ENCODE results near the gene KRTAP2-3.
"Not testable (repeated sequence)": the region's sequence is repeated elsewhere in the genome, so short reads cannot be mapped to it uniquely, and the experiment has no call there.

The KRTAP2-3 gene

DNA sequence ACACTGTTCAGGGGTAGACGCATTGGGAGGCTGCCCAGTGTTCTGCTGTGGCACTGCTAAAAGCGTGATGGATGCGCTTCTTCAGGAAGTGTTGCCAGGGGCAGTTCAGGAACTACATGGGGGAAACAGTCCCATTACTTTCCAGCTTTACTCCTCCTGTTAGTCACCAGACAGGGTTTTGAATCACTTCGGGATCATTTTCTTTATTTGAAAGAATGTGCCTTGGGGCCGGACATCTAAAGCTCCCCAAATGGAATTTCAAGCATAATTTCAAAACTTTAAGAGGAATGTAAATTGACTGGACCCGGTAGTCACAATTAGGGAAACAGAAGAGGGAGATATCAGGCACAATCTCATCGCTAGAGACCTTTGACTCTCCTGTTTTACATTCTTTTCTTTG lies 11.5 kb downstream of the KRTAP2-3 start:
- Histone ChIP-seq H3K27me3 (ENCODE audit: control insufficient read depth, insufficient read depth, low read length) (no peaks in the 10 kb centered on the region), H3K9ac (ENCODE audit: low read length) (no peak overlapping the region), H3K9me3 (ENCODE audit: control insufficient read depth, low read depth, low read length) (no peaks in the 10 kb centered on the region), H3K4me3 (ENCODE audit: low read length) (no peak overlapping the region), H3K27ac (ENCODE audit: low read length) (no peak overlapping the region), H3K4me1 (ENCODE audit: control insufficient read depth, low read depth, low read length) (peaks cover 3% of the 10 kb centered on the region), H3K36me3 (ENCODE audit: control insufficient read depth, low read depth, low read length) (no peaks in the 10 kb centered on the region)

- not testable (repeated sequence) for H3K27me3 ChIP-seq (ENCODE audit: control insufficient read depth, insufficient read depth, low read length); H3K36me3 ChIP-seq (ENCODE audit: control insufficient read depth, low read depth, low read length); H3K9ac ChIP-seq (ENCODE audit: low read length); H3K4me3 ChIP-seq (ENCODE audit: low read length); H3K9me3 ChIP-seq (ENCODE audit: control insufficient read depth, low read depth, low read length); H3K4me1 ChIP-seq (ENCODE audit: control insufficient read depth, low read depth, low read length); H3K27ac ChIP-seq (ENCODE audit: low read length)
Observed at GRCh38 chr17:41046735-41047465, 13.0 kb downstream of the KRTAP2-3 start, which contains the start of gene KRTAP2-1. Gene KRTAP2-1 (minus strand): TSS chr17:41047316. CDS start chr17:41047267, 49 bp downstream.

DNA sequence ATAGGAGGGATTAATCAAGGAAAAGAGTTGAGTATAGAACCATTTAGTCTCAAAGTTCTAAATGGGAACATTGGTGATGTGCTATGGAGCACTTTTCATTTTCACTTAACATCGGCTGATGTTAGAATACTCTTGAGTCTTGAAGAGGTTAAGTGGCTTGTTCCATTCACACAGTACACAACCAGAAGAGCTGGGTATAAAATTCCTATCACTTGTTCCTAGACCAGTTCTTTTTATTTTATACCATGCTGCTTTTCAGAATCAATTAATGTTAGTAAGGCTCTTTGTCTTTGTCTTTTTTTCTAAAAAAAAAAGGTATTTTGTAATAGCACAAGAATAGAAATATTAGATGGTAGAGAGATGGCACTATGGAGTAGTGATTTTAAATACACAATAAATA lies 17.0 kb downstream of the KRTAP2-3 start:
- no peak overlapping the region for H3K9ac ChIP-seq (ENCODE audit: low read length)
- H3K4me3 ChIP-seq (ENCODE audit: low read length) = no peak overlapping the region
- no peaks in the 10 kb centered on the region for H3K36me3 ChIP-seq (ENCODE audit: control insufficient read depth, low read depth, low read length)
- H3K27ac ChIP-seq (ENCODE audit: low read length) = no peak overlapping the region
- peaks cover 10% of the 10 kb centered on the region for H3K4me1 ChIP-seq (ENCODE audit: control insufficient read depth, low read depth, low read length)
- H3K9me3 ChIP-seq (ENCODE audit: control insufficient read depth, low read depth, low read length) = no peaks in the 10 kb centered on the region
- H3K27me3 ChIP-seq (ENCODE audit: control insufficient read depth, insufficient read depth, low read length) = no peaks in the 10 kb centered on the region

DNA sequence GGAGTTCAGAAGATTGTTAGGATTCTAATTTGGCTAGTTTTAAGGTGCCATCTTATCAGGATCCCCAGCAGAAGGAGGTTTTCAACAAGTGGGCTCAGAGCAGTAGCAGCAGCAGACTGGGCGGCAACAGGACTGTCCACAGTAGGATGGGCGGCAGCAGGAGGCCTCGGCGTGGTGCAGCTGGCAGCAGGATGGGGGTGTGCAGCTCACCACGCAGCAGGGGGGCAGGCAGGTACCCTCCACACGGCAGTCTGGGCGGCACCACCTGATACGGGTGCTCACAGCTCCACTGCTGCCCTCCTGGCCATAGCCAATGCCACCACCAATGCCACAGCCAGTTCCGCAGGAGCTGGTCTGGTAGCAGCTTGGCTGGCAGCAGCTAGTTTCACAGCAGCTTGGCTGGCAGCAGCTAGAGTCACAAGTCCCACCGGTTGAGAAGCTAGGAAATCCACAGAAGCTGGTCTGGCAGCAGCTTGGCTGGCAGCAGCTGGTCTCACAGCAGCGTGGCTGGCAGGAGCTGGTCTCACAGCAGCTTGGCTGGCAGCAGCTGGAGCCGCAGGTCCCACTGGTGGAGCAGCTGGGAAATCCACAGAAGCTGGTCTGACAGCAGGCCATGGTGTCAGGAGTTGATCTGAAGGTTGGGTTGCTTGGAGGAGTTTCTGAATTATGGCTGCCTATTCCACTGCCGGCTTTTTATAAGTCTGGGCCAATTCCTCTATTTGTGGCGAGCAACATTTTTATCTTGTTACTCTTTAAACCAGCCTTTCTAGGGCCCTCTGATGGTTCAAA lies 18.9 kb downstream of the KRTAP2-3 start, which contains the start of gene KRTAP1-1:
Gene KRTAP1-1, minus strand, starts transcription at position 668 of the 789 bp plus-strand sequence. Its CDS starts 53 bp downstream, at position 615.
- peaks cover 20% of the 10 kb centered on the region for H3K4me1 ChIP-seq (ENCODE audit: control insufficient read depth, low read depth, low read length)
- not testable (repeated sequence) for H3K9ac ChIP-seq (ENCODE audit: low read length); H3K36me3 ChIP-seq (ENCODE audit: control insufficient read depth, low read depth, low read length); H3K4me3 ChIP-seq (ENCODE audit: low read length); H3K9me3 ChIP-seq (ENCODE audit: control insufficient read depth, low read depth, low read length); H3K27ac ChIP-seq (ENCODE audit: low read length); H3K27me3 ChIP-seq (ENCODE audit: control insufficient read depth, insufficient read depth, low read length)

GRCh38 chr17:41037853-41038350 lies 22.0 kb downstream of the KRTAP2-3 start:
- Histone ChIP-seq H3K36me3 (ENCODE audit: control insufficient read depth, low read depth, low read length) (no peaks in the 10 kb centered on the region), H3K4me1 (ENCODE audit: control insufficient read depth, low read depth, low read length) (peaks cover 20% of the 10 kb centered on the region), H3K27me3 (ENCODE audit: control insufficient read depth, insufficient read depth, low read length) (no peaks in the 10 kb centered on the region)

GRCh38 chr17:41034346-41034935 lies 25.5 kb downstream of the KRTAP2-3 start, which contains the start of gene KRTAP1-3:
Gene KRTAP1-3 (minus strand): TSS chr17:41034874. CDS start chr17:41034821, 53 bp downstream.
- H3K9me3 ChIP-seq (ENCODE audit: control insufficient read depth, low read depth, low read length); H3K4me3 ChIP-seq (ENCODE audit: low read length); H3K9ac ChIP-seq (ENCODE audit: low read length); H3K36me3 ChIP-seq (ENCODE audit: control insufficient read depth, low read depth, low read length); H3K27ac ChIP-seq (ENCODE audit: low read length); H3K27me3 ChIP-seq (ENCODE audit: control insufficient read depth, insufficient read depth, low read length): not testable (repeated sequence)
- H3K4me1 ChIP-seq (ENCODE audit: control insufficient read depth, low read depth, low read length) = peaks cover 18% of the 10 kb centered on the region

More at GRCh38 chr17:41037853-41038350, 22.0 kb downstream of the KRTAP2-3 start:
- no peak overlapping the region for H3K9ac ChIP-seq (ENCODE audit: low read length)
- H3K4me3 ChIP-seq (ENCODE audit: low read length) = no peak overlapping the region
- no peak overlapping the region for H3K27ac ChIP-seq (ENCODE audit: low read length)
- H3K9me3 ChIP-seq (ENCODE audit: control insufficient read depth, low read depth, low read length) = no peaks in the 10 kb centered on the region

- Histone ChIP-seq H3K9me3 (ENCODE audit: control insufficient read depth, low read depth, low read length) (no peaks in the 10 kb centered on the region), H3K27ac (ENCODE audit: low read length) (no peak within 1 kb of the TSS), H3K27me3 (ENCODE audit: control insufficient read depth, insufficient read depth, low read length) (no peaks in the 10 kb centered on the region), H3K4me1 (ENCODE audit: control insufficient read depth, low read depth, low read length) (no peaks in the 10 kb centered on the region), H3K36me3 (ENCODE audit: control insufficient read depth, low read depth, low read length) (no peaks in the 10 kb centered on the region), H3K4me3 (ENCODE audit: low read length) (no peak within 1 kb of the TSS), H3K9ac (ENCODE audit: low read length) (no peak within 1 kb of the TSS)
Observed at GRCh38 chr17:41029633-41030245, 30.2 kb downstream of the KRTAP2-3 start, which contains the start of gene KRTAP1-4. Gene KRTAP1-4 (minus strand): TSS chr17:41030195. CDS start chr17:41030078, 117 bp downstream.

DNA sequence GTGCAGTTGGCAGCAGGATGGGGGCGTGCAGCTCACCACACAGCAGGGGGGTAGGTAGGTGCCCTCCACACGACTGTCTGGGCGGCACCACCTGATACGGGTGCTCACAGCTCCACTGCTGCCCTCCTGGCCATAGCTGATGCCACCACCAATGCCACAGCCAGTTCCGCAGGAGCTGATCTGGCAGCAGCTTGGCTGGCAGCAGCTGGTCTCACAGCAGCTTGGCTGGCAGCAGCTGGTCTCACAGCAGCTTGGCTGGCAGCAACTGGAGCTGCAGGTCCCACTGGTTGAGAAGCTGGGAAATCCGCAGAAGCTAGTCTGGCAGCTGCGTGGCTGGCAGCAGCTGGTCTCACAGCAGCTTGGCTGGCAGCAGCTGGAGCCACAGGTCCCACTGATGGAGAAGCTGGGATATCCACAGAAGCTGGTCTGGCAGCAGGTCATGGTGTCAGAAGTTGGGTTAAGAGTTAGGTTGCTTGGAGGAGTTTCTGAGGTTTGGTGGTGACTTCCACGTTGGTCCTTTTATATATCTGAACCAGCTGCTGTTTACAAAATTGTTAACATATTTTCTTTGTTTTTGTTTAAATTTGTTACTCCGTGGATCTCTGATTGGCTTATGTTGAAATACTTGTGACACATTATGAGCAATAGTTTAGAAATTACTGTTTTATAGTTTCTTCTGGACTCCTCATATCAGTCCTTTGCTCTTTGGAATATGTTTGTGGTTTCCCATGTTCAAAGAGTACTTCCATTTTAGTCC lies 33.0 kb downstream of the KRTAP2-3 start, which contains the start of gene KRTAP1-5:
Gene KRTAP1-5, minus strand, starts transcription at position 494 of the 757 bp plus-strand sequence. Its CDS starts 53 bp downstream, at position 441.
- Histone ChIP-seq H3K9ac (ENCODE audit: low read length) (no peak within 1 kb of the TSS), H3K27ac (ENCODE audit: low read length) (no peak within 1 kb of the TSS), H3K27me3 (ENCODE audit: control insufficient read depth, insufficient read depth, low read length) (no peaks in the 10 kb centered on the region), H3K36me3 (ENCODE audit: control insufficient read depth, low read depth, low read length) (no peaks in the 10 kb centered on the region), H3K4me1 (ENCODE audit: control insufficient read depth, low read depth, low read length) (no peaks in the 10 kb centered on the region), H3K4me3 (ENCODE audit: low read length) (no peak within 1 kb of the TSS), H3K9me3 (ENCODE audit: control insufficient read depth, low read depth, low read length) (no peaks in the 10 kb centered on the region)

- Histone ChIP-seq H3K4me1 (ENCODE audit: control insufficient read depth, low read depth, low read length) (no peaks in the 10 kb centered on the region), H3K27ac (ENCODE audit: low read length) (no peak overlapping the region), H3K9me3 (ENCODE audit: control insufficient read depth, low read depth, low read length) (no peaks in the 10 kb centered on the region), H3K4me3 (ENCODE audit: low read length) (no peak overlapping the region), H3K36me3 (ENCODE audit: control insufficient read depth, low read depth, low read length) (no peaks in the 10 kb centered on the region), H3K27me3 (ENCODE audit: control insufficient read depth, insufficient read depth, low read length) (no peaks in the 10 kb centered on the region), H3K9ac (ENCODE audit: low read length) (no peak overlapping the region)
Observed at GRCh38 chr17:41024697-41025096, 35.2 kb downstream of the KRTAP2-3 start.

GRCh38 chr17:41020336-41020735 lies 39.6 kb downstream of the KRTAP2-3 start:
- Histone ChIP-seq H3K9me3 (ENCODE audit: control insufficient read depth, low read depth, low read length) (no peaks in the 10 kb centered on the region), H3K27me3 (ENCODE audit: control insufficient read depth, insufficient read depth, low read length) (no peaks in the 10 kb centered on the region), H3K4me3 (ENCODE audit: low read length) (no peak overlapping the region), H3K27ac (ENCODE audit: low read length) (no peak overlapping the region), H3K9ac (ENCODE audit: low read length) (no peak overlapping the region), H3K4me1 (ENCODE audit: control insufficient read depth, low read depth, low read length) (no peaks in the 10 kb centered on the region), H3K36me3 (ENCODE audit: control insufficient read depth, low read depth, low read length) (no peaks in the 10 kb centered on the region)
